ENCODE data around the gene CHURC1.

GRCh38 chr14:64948612-64949210, 34.5 kb downstream of the CHURC1 start:
- TF ChIP-seq CTCF (IDR thresholded peaks at IDR 0.05), result no peak
- no peak for TF ChIP-seq POLR2A (IDR thresholded peaks at IDR 0.05)

Measured in vagina (tissue), 2 donors.